OCI-LY7 (cell line): ENCODE results near the gene NRSN2. TPM values are rescaled to one million over a fixed set of nuclear protein-coding genes. Genes with fewer than 3 reads are reported as not detected.

Source experiments
- BruUV-seq: library from RNA; stranded (reverse); fragments of 400-500 nt; replicated peaks from 2 replicates; lab custom pipeline; 2021; lab: Mats Ljungman, UMichigan
- CTCF ChIA-PET: fragments of 300-600 bp; sonication (Branson Sonifier 250); formaldehyde crosslinking; loops from one replicate; lab custom pipeline; 2022; ENCODE audit warnings: antibody characterized with exemption; ENCODE audit not compliant: unreplicated experiment; lab: Charles Lee
- POLR2A ChIA-PET: fragments of 300-600 bp; sonication (Branson Sonifier 250); formaldehyde crosslinking; loops from one replicate; lab custom pipeline; 2022; ENCODE audit warnings: antibody characterized with exemption; lab: Charles Lee
- DNase-seq: peaks from one replicate; pipeline ENCODE4 v3.0.0-alpha.2; 2015; ENCODE audit warnings: low spot score
- H2AFZ ChIP-seq: fragments of 200-600 bp; sonication (generic), shearing (Covaris generic); 2 replicates; pipeline ENCODE4 v1.6.1; 2014; ENCODE audit warnings: mild to moderate bottlenecking, antibody characterized with exemption, low read length, moderate library complexity
- H3K27ac ChIP-seq: fragments of 200-600 bp; sonication (generic); 2 replicates; pipeline ENCODE4 v1.5.1; 2014; ENCODE audit warnings: mixed run types, low read depth, mild to moderate bottlenecking, moderate library complexity, low read length, inconsistent platforms; ENCODE audit not compliant: poor library complexity, severe bottlenecking
- H3K36me3 ChIP-seq: fragments of 200-600 bp; sonication (generic); 2 replicates; pipeline ENCODE4 v1.6.1; 2014; ENCODE audit warnings: mild to moderate bottlenecking, antibody characterized with exemption, low read length, moderate library complexity, mixed read lengths; ENCODE audit not compliant: insufficient read depth
- H3K4me1 ChIP-seq: fragments of 200-600 bp; sonication (generic); 2 replicates; pipeline ENCODE4 v1.5.1; 2014; ENCODE audit warnings: mild to moderate bottlenecking, low read length; ENCODE audit not compliant: insufficient read depth, poor library complexity, severe bottlenecking
- H3K4me2 ChIP-seq: fragments of 200-600 bp; sonication (generic); 2 replicates; pipeline ENCODE4 v1.6.1; 2014; ENCODE audit warnings: mild to moderate bottlenecking, low read length
- H3K4me3 ChIP-seq: fragments of 200-600 bp; sonication (generic); 2 replicates; pipeline ENCODE4 v1.5.1; 2014; ENCODE audit warnings: mild to moderate bottlenecking, low read depth, low read length; ENCODE audit not compliant: poor library complexity, severe bottlenecking
- H3K79me2 ChIP-seq: fragments of 200-600 bp; sonication (generic); 2 replicates; pipeline ENCODE4 v1.6.1; 2016; ENCODE audit warnings: low read depth, mild to moderate bottlenecking, low read length, moderate library complexity, mixed read lengths; ENCODE audit not compliant: insufficient read depth
- H3K9me2 ChIP-seq: fragments of 200-600 bp; sonication (generic); 2 replicates; pipeline ENCODE4 v1.6.1; 2016; ENCODE audit warnings: mild to moderate bottlenecking, low read length, mixed read lengths; ENCODE audit not compliant: insufficient read depth
- H3K9me3 ChIP-seq: fragments of 200-600 bp; sonication (generic); 2 replicates; pipeline ENCODE4 v1.6.1; 2014; ENCODE audit warnings: mild to moderate bottlenecking, mixed run types, low read length, mixed read lengths
- H4K20me1 ChIP-seq: fragments of 200-600 bp; sonication (generic); 2 replicates; pipeline ENCODE4 v1.6.1; 2014; ENCODE audit warnings: mild to moderate bottlenecking, antibody characterized with exemption, low read length, moderate library complexity, mixed read lengths; ENCODE audit not compliant: insufficient read depth
- CTCF ChIP-seq: fragments of 200-600 bp; sonication (generic); conservative IDR thresholded peaks from 2 replicates; pipeline ENCODE4 v1.5.1; 2014; ENCODE audit warnings: mild to moderate bottlenecking, antibody characterized with exemption, low read length, moderate library complexity, mixed read lengths
- EZH2phosphoT487 ChIP-seq: fragments of 200-600 bp; sonication (generic); IDR thresholded peaks from 2 replicates; pipeline ENCODE4 v1.6.1; 2018; ENCODE audit warnings: low read depth, borderline replicate concordance, mild to moderate bottlenecking, mixed run types, antibody characterized with exemption, low read length, moderate library complexity, mixed read lengths
- intact Hi-C: fragments of 100-400 bp; cut with micrococcal nuclease; formaldehyde crosslinking; loops from one replicate; pipeline ENCODE4 v1.10.0; 2022; ENCODE audit not compliant: unreplicated experiment
- total RNA-seq, 2 experiments: library from RNA; depleted of rRNA in 1 of 2; stranded (reverse); fragments of >200 nt in 1 of 2; shearing (Covaris generic) in 1 of 2; gene quantifications; 2 replicates each; pipeline ENCODE4 v1.2.3, GENCODE V29; 2014 to 2022

The NRSN2 gene
- total RNA-seq, 2 experiments from 2014 or later, result 0.32 to 0.86 TPM

GRCh38 chr20:366719-367485 lies 20.0 kb downstream of the NRSN2 start:
- H3K36me3 ChIP-seq, result no peaks in the 10 kb centered on the region
- ChIA-PET POLR2A (interaction anchor here (0.6 to 2.7 kb wide), 6 partner anchors 12 to 177 kb away, joined by 3 to 7 read pairs (median 4); partner anchors contain the start of gene CSNK2A1), CTCF (no interaction called here)
- no peak overlapping the region for H2AFZ ChIP-seq
- no peaks in the 10 kb centered on the region for H3K79me2 ChIP-seq
- H3K4me1 ChIP-seq, result peaks cover 33% of the 10 kb centered on the region
- no peak overlapping the region for H3K4me2 ChIP-seq
- no peaks in the 10 kb centered on the region for H4K20me1 ChIP-seq
- H3K9me2 ChIP-seq, result no peaks in the 10 kb centered on the region
- no peaks in the 10 kb centered on the region for H3K9me3 ChIP-seq
- intact Hi-C loops, result no loop called here
- no peak overlapping the region for H3K27ac ChIP-seq
- TF ChIP-seq CTCF (no peak), EZH2phosphoT487 (no peak)
- no peak for DNase-seq
- BruUV-seq, result no TSS peak
- no peak overlapping the region for H3K4me3 ChIP-seq

DNA sequence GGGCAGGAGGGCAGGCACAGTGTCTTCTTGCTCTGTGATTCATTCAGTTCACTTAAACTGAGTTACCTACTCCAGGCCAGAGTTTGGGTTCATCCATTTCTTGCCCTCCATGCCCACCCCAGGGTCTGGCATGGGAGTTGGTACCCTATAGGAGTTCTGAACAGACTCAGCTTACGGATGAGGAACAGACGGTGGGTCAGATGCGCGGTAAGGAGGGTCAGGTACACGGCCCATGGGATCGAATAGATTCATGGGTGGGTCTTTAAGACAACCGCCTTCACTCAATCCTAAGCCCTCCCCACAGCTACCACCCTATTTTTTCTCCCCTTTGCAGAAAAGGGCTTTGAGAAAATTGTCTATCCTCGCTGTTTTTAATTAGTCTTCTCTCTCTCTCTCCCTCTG lies 20.6 kb downstream of the NRSN2 start:
- no peaks in the 10 kb centered on the region for H3K9me2 ChIP-seq
- no peak overlapping the region for H2AFZ ChIP-seq
- CTCF ChIA-PET, result no interaction called here
- no peak for DNase-seq
- H3K27ac ChIP-seq, result no peak overlapping the region
- intact Hi-C loops, result no loop called here
- H3K79me2 ChIP-seq, result no peaks in the 10 kb centered on the region
- no peaks in the 10 kb centered on the region for H3K36me3 ChIP-seq
- no peak overlapping the region for H3K4me2 ChIP-seq
- no peak for TF ChIP-seq EZH2phosphoT487
- TF ChIP-seq CTCF, result no peak
- no peaks in the 10 kb centered on the region for H4K20me1 ChIP-seq
- no TSS peak for BruUV-seq
- H3K4me1 ChIP-seq, result peaks cover 32% of the 10 kb centered on the region
- no peak overlapping the region for H3K4me3 ChIP-seq
- H3K9me3 ChIP-seq, result no peaks in the 10 kb centered on the region
- POLR2A ChIA-PET, result interaction anchor here (0.6 to 2.7 kb wide), 2 partner anchors 40 to 43 kb away, joined by 3 to 7 read pairs; no protein-coding TSS in a partner anchor

GRCh38 chr20:368915-369314 lies 22.0 kb downstream of the NRSN2 start:
- Histone ChIP-seq H3K4me1 (peaks cover 27% of the 10 kb centered on the region), H3K9me3 (no peaks in the 10 kb centered on the region), H4K20me1 (no peaks in the 10 kb centered on the region), H3K79me2 (no peaks in the 10 kb centered on the region), H3K4me2 (no peak overlapping the region), H3K4me3 (no peak overlapping the region), H3K9me2 (no peaks in the 10 kb centered on the region), H3K36me3 (no peaks in the 10 kb centered on the region), H3K27ac (no peak overlapping the region), H2AFZ (no peak overlapping the region)
- TF ChIP-seq EZH2phosphoT487 (no peak), CTCF (no peak)
- POLR2A ChIA-PET, result no interaction called here
- intact Hi-C loops, result no loop called here
- no peak for DNase-seq
- no TSS peak for BruUV-seq
- CTCF ChIA-PET, result interaction anchor here (0.6 kb wide), 1 partner anchor 105 kb away, joined by 5 read pairs; no protein-coding TSS in a partner anchor
